ENCODE measurements around the gene STYXL1.
"Not testable (repeated sequence)": the region's sequence is repeated elsewhere in the genome, so short reads cannot be mapped to it uniquely, and the experiment has no call there.

The STYXL1 gene

GRCh38 chr7:76058745-76059144, 10.9 kb upstream of the STYXL1 start:
- Mint-ChIP-seq H3K4me1 (ENCODE audit: low read depth) (peaks cover 30% of the 10 kb centered on the region), H3K36me3 (ENCODE audit: low read depth) (peaks cover 98% of the 10 kb centered on the region)
- H3K27ac Mint-ChIP-seq; H3K4me3 Mint-ChIP-seq; intact Hi-C loops (cut with micrococcal nuclease); H3K27me3 Mint-ChIP-seq; H3K9me3 Mint-ChIP-seq: not testable (repeated sequence)

GRCh38 chr7:76057813-76058145, 10.0 kb upstream of the STYXL1 start:
- Mint-ChIP-seq H3K4me3 (no peak overlapping the region), H3K27me3 (no peaks in the 10 kb centered on the region), H3K9me3 (no peaks in the 10 kb centered on the region), H3K36me3 (ENCODE audit: low read depth) (peaks cover 98% of the 10 kb centered on the region), H3K4me1 (ENCODE audit: low read depth) (peaks cover 35% of the 10 kb centered on the region), H3K27ac (no peak overlapping the region)
- intact Hi-C loops (cut with micrococcal nuclease): no loop called here

GRCh38 chr7:76057103-76057812, 9.5 kb upstream of the STYXL1 start:
- no peaks in the 10 kb centered on the region for H3K9me3 Mint-ChIP-seq
- H3K4me3 Mint-ChIP-seq: no peak overlapping the region
- peaks cover 98% of the 10 kb centered on the region for H3K36me3 Mint-ChIP-seq (ENCODE audit: low read depth)
- intact Hi-C loops (cut with micrococcal nuclease): no loop called here
- H3K27ac Mint-ChIP-seq: no peak overlapping the region
- H3K4me1 Mint-ChIP-seq (ENCODE audit: low read depth): peaks cover 32% of the 10 kb centered on the region
- no peaks in the 10 kb centered on the region for H3K27me3 Mint-ChIP-seq

GRCh38 chr7:76056241-76056640, 8.4 kb upstream of the STYXL1 start:
- intact Hi-C loops (cut with micrococcal nuclease): no loop called here
- peaks cover 94% of the 10 kb centered on the region for H3K36me3 Mint-ChIP-seq (ENCODE audit: low read depth)
- H3K27me3 Mint-ChIP-seq: no peaks in the 10 kb centered on the region
- no peak overlapping the region for H3K27ac Mint-ChIP-seq
- H3K9me3 Mint-ChIP-seq: no peaks in the 10 kb centered on the region
- no peak overlapping the region for H3K4me3 Mint-ChIP-seq
- H3K4me1 Mint-ChIP-seq (ENCODE audit: low read depth): peaks cover 34% of the 10 kb centered on the region

- H3K36me3 Mint-ChIP-seq (ENCODE audit: low read depth): peaks cover 94% of the 10 kb centered on the region
Measured at GRCh38 chr7:76054123-76055120, 6.6 kb upstream of the STYXL1 start.

GRCh38 chr7:76053461-76053860, 5.7 kb upstream of the STYXL1 start:
- Mint-ChIP-seq H3K36me3 (ENCODE audit: low read depth) (peaks cover 89% of the 10 kb centered on the region), H3K27ac (no peak overlapping the region), H3K4me1 (ENCODE audit: low read depth) (peaks cover 58% of the 10 kb centered on the region)

More at GRCh38 chr7:76054123-76055120, 6.6 kb upstream of the STYXL1 start:
- Mint-ChIP-seq H3K27me3 (no peaks in the 10 kb centered on the region), H3K4me1 (ENCODE audit: low read depth) (peaks cover 48% of the 10 kb centered on the region), H3K4me3 (no peak overlapping the region), H3K9me3 (no peaks in the 10 kb centered on the region), H3K27ac (no peak overlapping the region)
- intact Hi-C loops (cut with micrococcal nuclease): no loop called here

GRCh38 chr7:76052681-76053080, 4.9 kb upstream of the STYXL1 start:
- H3K27ac Mint-ChIP-seq; intact Hi-C loops (cut with micrococcal nuclease); H3K27me3 Mint-ChIP-seq; H3K4me3 Mint-ChIP-seq; H3K9me3 Mint-ChIP-seq: not testable (repeated sequence)
- H3K36me3 Mint-ChIP-seq (ENCODE audit: low read depth): peaks cover 85% of the 10 kb centered on the region
- peaks cover 53% of the 10 kb centered on the region for H3K4me1 Mint-ChIP-seq (ENCODE audit: low read depth)

More at GRCh38 chr7:76053461-76053860, 5.7 kb upstream of the STYXL1 start:
- intact Hi-C loops (cut with micrococcal nuclease): no loop called here
- Mint-ChIP-seq H3K9me3 (no peaks in the 10 kb centered on the region), H3K4me3 (no peak overlapping the region), H3K27me3 (no peaks in the 10 kb centered on the region)

GRCh38 chr7:76051840-76052239, 4.0 kb upstream of the STYXL1 start:
- no peak overlapping the region for H3K4me3 Mint-ChIP-seq
- peaks cover 81% of the 10 kb centered on the region for H3K36me3 Mint-ChIP-seq (ENCODE audit: low read depth)
- no peak overlapping the region for H3K27ac Mint-ChIP-seq
- intact Hi-C loops (cut with micrococcal nuclease): no loop called here
- no peaks in the 10 kb centered on the region for H3K27me3 Mint-ChIP-seq
- no peaks in the 10 kb centered on the region for H3K9me3 Mint-ChIP-seq
- H3K4me1 Mint-ChIP-seq (ENCODE audit: low read depth): peaks cover 50% of the 10 kb centered on the region

GRCh38 chr7:76050545-76050944, 2.7 kb upstream of the STYXL1 start:
- intact Hi-C loops (cut with micrococcal nuclease): no loop called here
- H3K9me3 Mint-ChIP-seq: no peaks in the 10 kb centered on the region
- H3K4me3 Mint-ChIP-seq: no peak overlapping the region
- H3K27ac Mint-ChIP-seq: no peak overlapping the region
- H3K4me1 Mint-ChIP-seq (ENCODE audit: low read depth): peaks cover 57% of the 10 kb centered on the region
- H3K27me3 Mint-ChIP-seq: no peaks in the 10 kb centered on the region
- H3K36me3 Mint-ChIP-seq (ENCODE audit: low read depth): peaks cover 76% of the 10 kb centered on the region

- H3K4me1 Mint-ChIP-seq (ENCODE audit: low read depth): peaks cover 67% of the 10 kb centered on the region
Measured at GRCh38 chr7:76049295-76049694, 1.5 kb upstream of the STYXL1 start.

GRCh38 chr7:76048668-76048988, 828 bp upstream of the STYXL1 start:
- Mint-ChIP-seq H3K9me3 (no peaks in the 10 kb centered on the region), H3K4me1 (ENCODE audit: low read depth) (peaks cover 67% of the 10 kb centered on the region), H3K36me3 (ENCODE audit: low read depth) (peaks cover 69% of the 10 kb centered on the region), H3K27ac (peak overlapping the region; percentile 92), H3K27me3 (no peaks in the 10 kb centered on the region), H3K4me3 (peak overlapping the region; percentile 91)
- intact Hi-C loops (cut with micrococcal nuclease): loop anchor here (5.0 kb wide), 1 partner anchor 521 kb away; no protein-coding TSS in a partner anchor

More at GRCh38 chr7:76049295-76049694, 1.5 kb upstream of the STYXL1 start:
- H3K27me3 Mint-ChIP-seq: no peaks in the 10 kb centered on the region
- no peaks in the 10 kb centered on the region for H3K9me3 Mint-ChIP-seq
- H3K36me3 Mint-ChIP-seq (ENCODE audit: low read depth): peaks cover 74% of the 10 kb centered on the region
- H3K27ac Mint-ChIP-seq: no peak overlapping the region
- intact Hi-C loops (cut with micrococcal nuclease): loop anchor here (5.0 kb wide), 1 partner anchor 522 kb away; no protein-coding TSS in a partner anchor
- H3K4me3 Mint-ChIP-seq: no peak overlapping the region

- Mint-ChIP-seq H3K27ac (peak overlapping the region; percentile 92), H3K4me1 (ENCODE audit: low read depth) (peaks cover 67% of the 10 kb centered on the region), H3K36me3 (ENCODE audit: low read depth) (peaks cover 57% of the 10 kb centered on the region), H3K9me3 (no peaks in the 10 kb centered on the region), H3K4me3 (peak overlapping the region; percentile 91), H3K27me3 (no peaks in the 10 kb centered on the region)
- intact Hi-C loops (cut with micrococcal nuclease): loop anchor here (5.0 kb wide), 1 partner anchor 520 kb away; no protein-coding TSS in a partner anchor
Measured at GRCh38 chr7:76047305-76047810, 442 bp downstream of the STYXL1 start.

GRCh38 chr7:76044375-76044865, 3.4 kb downstream of the STYXL1 start:
- H3K4me3 Mint-ChIP-seq: no peak overlapping the region
- H3K27ac Mint-ChIP-seq: peak overlapping the region; percentile 12
- H3K9me3 Mint-ChIP-seq: no peaks in the 10 kb centered on the region
- H3K27me3 Mint-ChIP-seq: no peaks in the 10 kb centered on the region
- intact Hi-C loops (cut with micrococcal nuclease): no loop called here
- peaks cover 44% of the 10 kb centered on the region for H3K36me3 Mint-ChIP-seq (ENCODE audit: low read depth)
- H3K4me1 Mint-ChIP-seq (ENCODE audit: low read depth): peaks cover 55% of the 10 kb centered on the region

GRCh38 chr7:76040126-76040525, 7.7 kb downstream of the STYXL1 start:
- Mint-ChIP-seq H3K27ac (no peak overlapping the region), H3K4me1 (ENCODE audit: low read depth) (peaks cover 33% of the 10 kb centered on the region), H3K4me3 (no peak overlapping the region), H3K36me3 (ENCODE audit: low read depth) (peaks cover 40% of the 10 kb centered on the region), H3K27me3 (no peaks in the 10 kb centered on the region), H3K9me3 (no peaks in the 10 kb centered on the region)
- intact Hi-C loops (cut with micrococcal nuclease): no loop called here
